ENCODE results near the gene TEKT5.

Gene TEKT5

GRCh38 chr16:10629592-10629963 is 65.2 kb downstream of the TEKT5 start:
- H2AFZ ChIP-seq (ENCODE audit: low read length), result no peak overlapping the region
- H3K9me2 ChIP-seq (replicated peaks; ENCODE audit: low read depth, low read length), result no peaks in the 10 kb centered on the region
- H3K9me3 ChIP-seq (ENCODE audit: insufficient read depth, low read depth, low read length), result no peaks in the 10 kb centered on the region
- H3K4me2 ChIP-seq (ENCODE audit: low read depth, low read length, poor library complexity, severe bottlenecking), result no peak overlapping the region
- H3K9ac ChIP-seq (ENCODE audit: low read depth, low read length, poor library complexity, severe bottlenecking), result no peak overlapping the region
- no peaks in the 10 kb centered on the region for H3K36me3 ChIP-seq (ENCODE audit: insufficient read depth, low read length)
- H3K79me2 ChIP-seq (ENCODE audit: insufficient read depth, low read length), result no peaks in the 10 kb centered on the region
- no peaks in the 10 kb centered on the region for H4K20me1 ChIP-seq (ENCODE audit: insufficient read depth, low read length, poor library complexity, severe bottlenecking)
- no peaks in the 10 kb centered on the region for H3F3A ChIP-seq (ENCODE audit: low read depth)
- no peak overlapping the region for H3K4me3 ChIP-seq (ENCODE audit: low read length, poor library complexity, severe bottlenecking)
- no peak for TF ChIP-seq EZH2phosphoT487 (IDR thresholded peaks at IDR 0.05; ENCODE audit: borderline replicate concordance)
- no peak for TF ChIP-seq CTCF (conservative IDR thresholded peaks at IDR 0.05; ENCODE audit: low read length)
- H3K27me3 ChIP-seq (ENCODE audit: insufficient read depth, low read length, poor library complexity, severe bottlenecking), result no peaks in the 10 kb centered on the region
- no peaks in the 10 kb centered on the region for H3K4me1 ChIP-seq (ENCODE audit: insufficient read depth, low read length, poor library complexity, severe bottlenecking)

GRCh38 chr16:10625595-10626357 is 69.0 kb downstream of the TEKT5 start:
- Histone ChIP-seq H3K4me3 (ENCODE audit: low read length, poor library complexity, severe bottlenecking) (no peak overlapping the region), H3K27me3 (ENCODE audit: insufficient read depth, low read length, poor library complexity, severe bottlenecking) (no peaks in the 10 kb centered on the region), H3K79me2 (ENCODE audit: insufficient read depth, low read length) (no peaks in the 10 kb centered on the region), H3K9ac (ENCODE audit: low read depth, low read length, poor library complexity, severe bottlenecking) (no peak overlapping the region), H4K20me1 (ENCODE audit: insufficient read depth, low read length, poor library complexity, severe bottlenecking) (no peaks in the 10 kb centered on the region), H3K9me2 (replicated peaks; ENCODE audit: low read depth, low read length) (no peaks in the 10 kb centered on the region), H3K36me3 (ENCODE audit: insufficient read depth, low read length) (no peaks in the 10 kb centered on the region), H3K9me3 (ENCODE audit: insufficient read depth, low read depth, low read length) (no peaks in the 10 kb centered on the region), H3F3A (ENCODE audit: low read depth) (no peaks in the 10 kb centered on the region), H3K4me2 (ENCODE audit: low read depth, low read length, poor library complexity, severe bottlenecking) (no peak overlapping the region), H3K4me1 (ENCODE audit: insufficient read depth, low read length, poor library complexity, severe bottlenecking) (no peaks in the 10 kb centered on the region), H2AFZ (ENCODE audit: low read length) (no peak overlapping the region)
- TF ChIP-seq EZH2phosphoT487 (IDR thresholded peaks at IDR 0.05; ENCODE audit: borderline replicate concordance) (no peak), CTCF (conservative IDR thresholded peaks at IDR 0.05; ENCODE audit: low read length) (no peak)

- no peaks in the 10 kb centered on the region for H3K36me3 ChIP-seq (ENCODE audit: insufficient read depth, low read length)
- H3K9me3 ChIP-seq (ENCODE audit: insufficient read depth, low read depth, low read length), result no peaks in the 10 kb centered on the region
- no peak overlapping the region for H3K4me2 ChIP-seq (ENCODE audit: low read depth, low read length, poor library complexity, severe bottlenecking)
- no peaks in the 10 kb centered on the region for H3K27me3 ChIP-seq (ENCODE audit: insufficient read depth, low read length, poor library complexity, severe bottlenecking)
- TF ChIP-seq EZH2phosphoT487 (IDR thresholded peaks at IDR 0.05; ENCODE audit: borderline replicate concordance) (no peak), CTCF (conservative IDR thresholded peaks at IDR 0.05; ENCODE audit: low read length) (no peak)
- H3K9me2 ChIP-seq (replicated peaks; ENCODE audit: low read depth, low read length), result no peaks in the 10 kb centered on the region
- no peak overlapping the region for H2AFZ ChIP-seq (ENCODE audit: low read length)
- no peaks in the 10 kb centered on the region for H4K20me1 ChIP-seq (ENCODE audit: insufficient read depth, low read length, poor library complexity, severe bottlenecking)
- H3K79me2 ChIP-seq (ENCODE audit: insufficient read depth, low read length), result no peaks in the 10 kb centered on the region
- no peaks in the 10 kb centered on the region for H3F3A ChIP-seq (ENCODE audit: low read depth)
- H3K4me3 ChIP-seq (ENCODE audit: low read length, poor library complexity, severe bottlenecking), result no peak overlapping the region
- no peaks in the 10 kb centered on the region for H3K4me1 ChIP-seq (ENCODE audit: insufficient read depth, low read length, poor library complexity, severe bottlenecking)
- H3K9ac ChIP-seq (ENCODE audit: low read depth, low read length, poor library complexity, severe bottlenecking), result no peak overlapping the region
These were observed 70.2 kb downstream of the TEKT5 start for GRCh38 chr16:10624527-10624926.
